Femur (tissue), 1 donor: ENCODE results near the gene PRDM16.
A peak's percentile ranks its signal among the peaks of the same experiment; 100 is the strongest.

Experiments
- DNase-seq: peaks from one replicate; pipeline ENCODE4 v3.0.0-alpha.2; 2017

Gene PRDM16

DNA sequence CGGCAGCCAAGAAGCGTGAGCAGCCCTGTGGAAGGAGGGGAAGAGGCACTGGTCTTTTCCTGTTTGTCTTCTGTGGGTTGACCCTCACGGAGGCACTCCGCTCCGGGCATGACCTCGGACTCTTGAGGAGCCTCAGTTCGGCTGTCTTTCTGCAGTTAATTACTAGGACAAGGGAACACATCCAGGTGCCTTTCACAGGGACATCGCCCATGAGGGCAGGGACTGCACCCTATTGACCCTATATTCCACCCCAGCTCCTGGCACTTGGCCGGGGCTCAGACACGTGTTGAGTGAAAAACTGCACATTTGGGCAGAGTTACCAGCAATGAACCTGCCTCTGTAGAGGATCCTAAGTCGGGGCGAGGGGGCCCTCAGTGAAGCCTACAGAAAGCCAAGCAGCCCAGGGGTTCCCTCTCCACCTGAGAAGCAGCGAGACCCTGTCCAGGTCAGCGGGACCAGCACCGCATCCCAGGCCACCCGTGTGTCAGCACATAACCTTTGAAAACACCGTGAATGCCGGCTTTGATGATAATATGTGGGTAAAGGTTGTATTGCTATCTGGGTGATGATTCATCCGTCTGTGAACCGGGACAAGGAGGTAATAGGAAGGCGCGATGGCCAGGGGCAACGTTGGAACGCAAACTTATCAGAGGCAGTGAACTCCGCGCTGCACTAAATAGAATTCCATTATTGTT lies 224.0 kb downstream of the PRDM16 start:
- DNase-seq = no peak

DNA sequence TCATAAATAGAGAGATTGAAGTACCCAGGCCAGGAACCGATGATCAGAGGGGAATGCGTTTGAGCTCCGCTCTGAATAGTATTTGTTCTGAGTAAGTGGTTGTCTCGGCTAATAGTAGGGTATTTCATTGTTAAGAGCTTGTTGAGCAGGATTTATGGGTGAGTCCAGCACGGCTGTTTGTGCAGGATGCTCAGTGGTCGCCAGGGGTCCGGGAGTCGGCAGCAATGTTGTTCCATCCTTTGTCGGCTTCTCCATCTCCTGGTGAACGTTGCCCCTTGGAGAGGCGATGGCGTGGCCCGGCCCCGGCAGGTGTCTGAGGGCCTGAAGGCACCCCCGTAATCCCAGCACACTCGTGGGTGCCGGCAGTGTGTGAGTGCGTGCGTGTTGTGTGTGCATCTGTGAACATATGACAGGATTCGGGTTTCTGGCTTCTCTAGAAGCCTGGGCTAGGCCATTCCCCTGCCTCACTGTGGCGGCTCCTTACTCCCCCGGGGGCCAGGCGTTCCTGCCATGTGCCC lies 224.6 kb downstream of the PRDM16 start:
- no peak for DNase-seq

DNA sequence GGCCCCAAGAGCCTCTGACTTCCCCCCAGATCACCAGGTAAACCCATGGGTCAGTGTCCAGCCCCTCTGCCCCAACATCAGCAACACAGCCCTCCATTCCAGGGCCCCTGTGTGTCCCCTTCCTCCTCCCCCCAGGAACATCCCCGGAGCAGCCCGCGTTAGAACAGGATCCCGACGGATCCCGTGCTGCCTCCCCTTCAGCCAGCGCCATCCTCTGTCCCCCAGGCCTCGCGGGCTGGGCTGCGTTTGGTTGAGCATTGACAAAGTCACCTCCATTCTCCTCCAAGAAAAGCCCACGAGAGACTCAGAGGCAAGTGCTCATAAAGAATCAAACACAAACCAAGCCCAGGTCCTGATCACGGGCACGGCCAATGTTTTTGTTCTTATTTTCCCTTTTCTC lies 225.4 kb downstream of the PRDM16 start:
- DNase-seq = no peak

DNA sequence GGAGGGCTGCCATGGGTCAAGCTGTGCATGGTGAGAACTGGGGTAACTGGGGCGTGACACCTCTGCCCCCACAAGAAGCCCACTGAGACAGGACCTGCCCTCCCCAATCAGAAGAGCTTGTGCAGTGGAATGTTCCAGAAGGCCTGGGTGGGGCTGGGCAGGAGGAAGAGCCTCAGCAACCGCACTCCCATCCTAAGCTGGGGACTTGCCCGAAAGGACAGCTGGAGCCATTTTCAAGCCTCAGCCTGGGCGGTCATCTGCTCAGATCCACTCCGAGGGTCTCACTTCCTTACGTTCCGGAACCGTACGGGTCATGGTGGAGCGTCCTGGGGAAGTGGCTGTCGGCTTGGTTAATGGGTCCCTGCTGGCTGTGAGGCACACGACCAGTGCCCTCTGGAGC lies 226.8 kb downstream of the PRDM16 start:
- DNase-seq = no peak

DNA sequence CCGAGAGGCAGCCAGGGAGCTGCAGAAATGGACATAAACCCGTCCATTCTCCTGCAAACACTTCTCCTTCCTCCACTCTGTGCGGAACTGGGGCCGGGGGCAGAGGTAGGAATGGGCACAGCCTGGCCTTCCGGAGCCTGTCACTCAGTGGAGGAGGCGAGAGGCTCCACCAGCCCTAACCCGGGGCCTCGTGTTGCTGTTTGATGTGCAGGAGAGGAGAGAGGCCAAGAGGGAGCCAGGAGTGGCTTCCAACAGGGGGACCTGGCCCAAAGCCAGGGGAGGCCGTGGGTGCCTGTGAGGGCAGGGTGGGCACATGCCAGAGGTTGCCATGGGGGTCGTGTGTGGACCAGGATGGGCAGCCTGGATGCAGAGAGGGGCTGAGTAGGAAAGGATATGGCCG lies 227.3 kb downstream of the PRDM16 start:
- no peak for DNase-seq

DNA sequence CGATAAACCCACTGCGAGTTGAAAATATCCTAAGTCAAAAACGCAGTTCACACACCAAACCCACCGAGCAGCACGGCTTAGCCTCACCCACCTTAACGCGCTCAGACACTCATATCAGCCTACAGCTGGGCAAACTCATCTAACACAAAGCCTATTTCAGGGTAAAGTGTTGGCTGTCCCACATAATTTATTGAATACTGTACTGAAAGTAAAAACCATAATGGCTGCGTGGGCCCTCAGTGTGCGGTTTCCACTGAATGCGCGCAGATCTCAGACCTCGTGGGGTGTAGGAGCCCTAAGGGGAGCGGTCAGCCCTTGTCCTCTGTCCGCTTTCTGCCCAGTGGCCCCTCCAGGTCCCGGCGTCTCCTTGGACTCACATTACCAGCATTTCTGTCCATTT lies 227.8 kb downstream of the PRDM16 start:
- no peak for DNase-seq

DNA sequence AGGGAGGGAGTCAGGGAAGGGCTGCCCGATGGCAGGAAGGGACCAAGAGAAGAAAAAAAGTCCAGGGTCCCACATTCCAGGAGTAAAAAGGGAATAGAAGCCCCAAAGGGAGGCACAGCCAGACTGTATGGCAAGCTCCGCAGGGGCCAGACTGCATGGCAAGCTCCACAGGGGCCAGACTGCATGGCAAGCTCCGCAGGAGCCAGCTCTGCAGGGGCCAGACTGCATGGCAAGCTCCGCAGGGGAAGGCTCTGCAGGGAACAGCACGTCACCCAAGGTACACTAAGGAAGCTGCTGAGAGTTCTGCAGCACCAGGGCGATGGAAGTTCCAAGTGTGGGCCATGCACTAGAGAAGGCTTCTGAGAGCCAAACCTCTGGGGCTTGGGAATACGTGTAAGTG lies 228.8 kb downstream of the PRDM16 start:
- DNase-seq = no peak

DNA sequence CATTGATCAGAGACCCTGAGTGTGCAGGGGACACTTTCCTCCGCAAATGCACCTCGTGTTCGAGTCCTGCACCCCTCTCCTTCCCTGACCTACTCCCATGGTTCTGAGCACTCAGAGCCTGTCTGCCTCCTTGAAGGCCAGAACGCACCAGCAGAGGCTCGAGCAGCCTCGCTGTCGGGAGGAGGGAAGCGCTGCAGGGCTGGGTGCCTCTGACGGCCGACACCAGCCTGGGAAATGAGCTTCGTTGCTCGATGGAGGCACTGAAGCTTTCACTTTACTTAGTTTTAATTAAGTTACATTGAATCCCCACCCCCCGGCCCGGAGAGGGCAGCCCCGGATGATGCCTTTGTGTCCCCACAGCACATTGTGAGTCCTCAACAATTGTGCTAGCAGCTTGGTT lies 229.2 kb downstream of the PRDM16 start:
- DNase-seq = no peak

DNA sequence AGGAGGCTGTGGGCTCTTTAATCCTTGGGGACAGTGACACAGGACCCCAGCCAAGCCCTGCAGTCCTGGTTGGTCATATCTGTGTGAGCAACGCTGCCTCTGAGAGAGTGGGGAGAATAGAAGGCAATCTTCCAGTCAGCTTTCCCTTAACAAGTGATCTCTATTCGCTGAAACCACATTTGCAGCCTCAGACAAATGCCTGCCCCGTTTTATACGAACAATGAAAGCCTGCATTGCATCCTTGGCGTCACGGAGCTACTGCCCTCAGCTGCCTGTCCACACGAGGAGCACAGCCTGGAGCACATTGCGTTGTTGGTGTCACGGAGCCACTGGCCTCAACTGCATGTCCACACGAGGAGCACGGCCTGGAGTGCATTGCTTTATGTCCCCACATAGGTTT lies 235.2 kb downstream of the PRDM16 start:
- no peak for DNase-seq

DNA sequence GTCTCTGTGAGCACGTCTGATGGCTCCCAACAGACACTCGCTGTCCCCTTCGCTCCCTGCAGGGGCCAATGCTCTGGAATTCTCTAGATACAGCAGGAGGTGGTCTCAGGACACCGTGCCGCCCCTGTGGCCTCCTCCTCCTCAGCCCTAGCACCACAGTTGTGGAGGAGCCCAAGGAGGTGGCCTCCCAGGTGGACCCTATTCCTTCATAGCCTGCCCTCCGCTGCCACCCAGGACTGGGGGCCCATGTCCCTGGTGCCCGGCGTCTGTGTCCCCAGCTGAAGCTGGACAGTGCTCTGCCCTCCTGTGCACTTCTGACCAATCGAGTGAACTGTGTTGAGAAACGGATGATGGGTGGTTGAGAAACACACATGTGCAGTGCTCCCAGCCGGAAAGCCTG lies 235.7 kb downstream of the PRDM16 start:
- no peak for DNase-seq

DNA sequence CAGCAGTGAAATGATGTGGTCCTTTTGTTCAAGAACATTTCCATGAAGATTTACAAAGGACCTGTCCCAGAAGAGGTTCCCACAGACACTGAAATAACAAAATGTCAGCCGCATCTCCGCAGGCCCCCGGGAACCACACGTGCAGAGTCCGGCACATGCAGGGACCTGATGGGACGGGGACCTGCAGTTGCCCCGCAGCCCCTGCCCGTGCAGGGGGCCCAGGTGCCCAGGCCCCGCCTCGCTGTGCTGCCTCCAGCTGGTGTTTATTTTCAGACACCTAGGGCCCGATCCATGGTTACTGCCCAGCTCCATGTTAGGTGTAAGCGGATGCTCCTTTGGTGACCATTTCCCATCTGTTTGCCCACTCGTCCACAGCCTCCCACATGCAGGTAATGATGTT lies 236.2 kb downstream of the PRDM16 start:
- DNase-seq = no peak

DNA sequence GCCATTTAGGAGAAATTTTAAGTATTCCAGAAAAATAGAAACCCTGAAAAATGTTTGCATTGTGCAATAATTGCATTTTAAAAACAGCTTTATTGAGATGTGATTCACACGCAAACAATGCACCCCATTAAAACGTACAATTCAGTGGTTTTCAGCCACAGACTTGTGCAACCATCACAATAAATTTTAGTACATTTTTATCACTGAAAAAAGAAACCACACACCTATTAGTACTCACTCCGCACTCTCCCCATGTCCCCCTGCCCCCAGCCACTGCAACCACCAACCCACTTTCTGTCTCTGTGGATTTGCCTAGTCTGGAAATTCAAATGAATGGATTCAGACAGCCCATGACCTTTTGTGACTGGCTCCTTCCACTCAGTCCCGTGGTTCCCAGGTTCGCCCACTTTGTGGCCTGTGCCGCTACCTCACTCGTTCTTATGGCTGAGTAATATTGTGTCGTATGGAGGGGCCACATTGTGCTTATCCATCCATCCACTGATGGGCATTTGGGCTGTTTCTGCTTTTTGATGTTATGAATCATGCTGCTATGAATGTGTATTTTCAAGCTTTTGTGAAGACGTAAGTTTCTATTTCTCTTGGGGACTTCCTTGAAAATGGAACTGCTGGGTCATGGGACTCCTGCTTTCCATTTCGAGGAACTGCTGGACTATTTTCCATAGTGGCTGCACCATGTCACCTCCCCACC lies 237.7 kb downstream of the PRDM16 start:
- no peak for DNase-seq

DNA sequence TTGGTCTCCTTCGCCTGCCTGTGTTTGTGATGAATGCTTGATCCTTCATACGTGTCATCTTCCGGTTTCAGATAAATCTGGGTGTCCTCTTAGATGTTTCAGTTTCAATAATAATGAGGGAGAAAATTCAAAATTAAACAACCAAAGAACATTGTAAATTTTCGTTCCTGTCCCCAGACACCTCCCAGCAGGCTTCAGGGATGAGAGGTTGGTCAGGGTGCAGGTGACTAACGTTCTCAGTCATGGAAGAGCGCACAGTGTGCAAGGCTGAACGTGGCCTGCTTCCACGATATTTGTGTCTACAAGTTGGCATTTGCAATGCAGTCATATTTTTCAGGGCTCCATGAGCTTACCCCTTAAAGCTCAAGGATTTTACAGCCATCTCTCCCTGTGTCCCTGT lies 238.4 kb downstream of the PRDM16 start:
- no peak for DNase-seq

DNA sequence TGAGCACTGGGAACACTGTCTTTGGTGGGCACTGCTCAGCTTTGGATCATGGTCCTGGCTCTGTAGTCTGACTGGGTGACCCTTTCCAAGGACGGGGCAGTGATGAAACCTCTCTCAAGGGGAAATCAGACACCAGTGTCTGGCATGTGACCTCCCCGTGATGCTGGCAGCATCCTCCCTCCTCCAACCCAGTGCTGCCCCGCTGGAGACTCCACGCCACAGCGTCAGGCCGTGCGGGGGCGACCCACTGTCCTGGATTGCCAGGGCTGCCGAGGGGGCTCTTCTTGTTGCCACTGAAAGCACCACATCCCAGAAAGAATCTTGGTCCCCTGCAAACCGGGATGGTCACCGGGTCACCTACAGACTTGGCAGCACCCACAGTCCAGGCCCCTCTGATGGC lies 239.1 kb downstream of the PRDM16 start:
- no peak for DNase-seq

DNA sequence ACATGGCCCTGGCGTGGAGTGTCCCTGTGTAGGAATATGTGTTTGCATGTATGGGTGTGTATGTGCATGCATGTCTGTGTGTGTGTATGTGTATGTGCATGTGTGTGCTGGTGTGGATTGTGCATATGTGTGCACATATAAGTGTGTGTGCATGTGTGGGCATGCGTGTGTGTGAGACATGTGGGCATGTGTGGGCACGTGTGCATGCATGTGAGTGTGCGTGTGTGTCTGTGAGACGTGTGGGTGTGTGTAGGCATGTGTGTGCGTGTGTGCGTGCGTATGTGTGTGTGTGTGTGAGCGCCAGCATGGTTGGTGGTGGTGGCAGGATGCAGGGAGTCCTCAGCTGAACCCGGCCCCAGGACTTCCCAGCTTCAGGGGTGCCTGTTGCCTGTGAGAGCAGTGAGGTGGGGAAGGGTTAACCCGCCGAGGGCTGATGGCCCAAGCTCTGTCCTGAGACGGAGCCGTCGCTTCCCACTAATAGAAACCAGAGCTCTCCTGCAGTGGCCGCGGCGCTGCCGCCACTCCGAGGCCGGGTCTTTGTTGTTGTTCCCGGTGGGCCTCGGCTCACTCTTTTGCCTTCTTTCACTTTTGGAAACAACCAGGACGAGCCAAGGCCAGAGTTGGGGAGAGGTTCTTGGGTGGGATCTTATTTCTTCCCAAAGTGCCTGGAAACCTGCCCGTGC lies 241.9 kb downstream of the PRDM16 start:
- DNase-seq = no peak

DNA sequence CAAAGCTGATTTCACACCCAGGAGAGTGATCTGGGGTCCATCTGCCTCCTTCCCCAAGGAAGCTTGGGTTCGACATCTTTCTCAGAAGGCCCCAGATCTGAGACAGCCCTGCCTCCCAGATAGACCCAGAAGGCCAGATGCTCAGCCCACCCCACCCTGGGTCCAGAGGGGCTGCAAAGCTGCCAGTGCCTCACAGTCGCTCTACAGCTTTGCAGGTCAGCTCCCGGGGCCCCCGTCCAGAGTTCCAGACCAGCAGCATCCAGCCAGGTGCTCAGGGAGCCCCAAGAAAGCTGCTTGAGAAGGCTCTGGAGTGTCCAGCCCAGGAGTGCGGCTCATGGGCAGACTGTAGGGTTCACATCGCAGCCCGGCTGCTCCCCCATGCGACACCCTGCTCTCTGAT lies 242.7 kb downstream of the PRDM16 start:
- DNase-seq = no peak

DNA sequence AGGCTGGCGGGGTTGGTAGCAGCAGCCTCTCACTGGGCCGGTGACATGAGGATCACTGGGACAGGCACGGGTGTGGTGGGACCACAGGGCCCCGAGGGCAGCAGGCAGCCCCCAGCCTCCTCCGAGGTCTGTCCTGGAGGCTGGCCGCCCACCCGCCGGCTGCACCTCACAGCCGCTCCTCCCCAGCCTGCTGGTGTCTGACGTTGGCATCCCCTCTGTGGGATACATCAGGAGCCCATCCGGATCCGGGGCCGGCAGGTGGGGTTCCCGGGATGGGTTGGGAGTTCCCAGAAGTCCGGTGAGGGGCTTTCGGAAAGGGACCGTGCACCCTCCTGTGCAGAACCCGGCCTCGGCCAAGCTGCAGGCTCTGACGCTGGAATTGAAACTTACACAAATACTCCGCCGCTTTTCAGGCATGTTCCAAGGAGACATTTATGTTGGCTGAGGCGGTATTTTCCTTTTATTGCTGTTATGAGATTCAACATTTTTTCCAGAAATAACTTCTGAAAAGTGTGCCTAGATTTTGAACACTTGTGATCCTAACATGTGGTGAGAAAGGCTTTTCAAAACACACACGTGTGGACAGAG lies 243.4 kb downstream of the PRDM16 start:
- peak; percentile 78 for DNase-seq

DNA sequence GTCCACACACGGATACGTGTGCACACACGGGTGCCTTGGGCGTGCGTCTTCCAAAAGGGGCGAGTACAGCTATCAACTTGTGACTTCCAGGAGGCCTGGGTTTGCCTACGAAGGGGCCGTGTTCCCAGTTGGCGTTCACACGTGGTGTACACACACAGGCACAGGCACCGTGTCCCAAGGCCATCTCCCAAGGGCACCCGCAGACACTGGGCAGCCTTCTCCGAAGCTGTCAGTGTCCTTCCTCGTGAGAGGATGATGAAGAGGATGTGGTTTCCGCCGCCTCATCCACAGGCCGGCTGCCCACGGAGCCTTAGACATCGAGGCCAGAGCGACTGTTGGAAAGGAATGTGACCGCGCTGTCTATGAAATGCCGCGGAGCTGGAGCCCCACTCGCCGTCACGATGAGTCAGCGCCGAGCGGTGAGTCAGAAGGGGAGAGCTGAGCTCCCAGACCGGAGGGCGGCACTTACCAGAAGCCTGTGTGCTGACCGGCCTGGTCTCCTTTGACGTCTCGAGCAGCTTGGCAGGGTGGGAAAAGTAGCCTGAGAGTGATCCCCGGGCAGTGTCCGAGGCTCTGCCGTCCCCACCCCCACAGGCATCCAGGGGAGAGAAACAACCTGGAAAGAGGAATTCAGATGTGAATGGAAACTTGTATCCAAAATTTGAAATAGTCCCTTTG lies 244.0 kb downstream of the PRDM16 start:
- DNase-seq = peak; percentile 96

DNA sequence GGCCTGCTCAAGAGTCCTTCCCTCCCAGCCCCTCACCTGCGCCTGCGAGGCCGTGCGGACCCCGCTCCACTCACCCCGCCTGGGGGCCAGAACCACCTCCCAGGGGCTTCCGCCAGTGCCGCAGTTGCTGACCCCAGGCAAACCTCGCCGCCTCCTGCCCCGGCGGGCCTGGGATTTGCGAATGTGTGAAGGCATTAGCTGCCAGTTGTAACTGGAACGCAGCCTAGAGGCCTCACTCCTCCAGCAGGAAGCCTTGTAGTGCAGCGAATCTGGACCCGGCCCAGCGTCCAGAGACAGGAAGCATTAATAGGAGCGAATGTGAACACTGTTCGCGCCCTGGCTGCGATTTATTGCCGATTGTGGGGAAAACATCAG lies 244.6 kb downstream of the PRDM16 start:
- peak; percentile 93 for DNase-seq

DNA sequence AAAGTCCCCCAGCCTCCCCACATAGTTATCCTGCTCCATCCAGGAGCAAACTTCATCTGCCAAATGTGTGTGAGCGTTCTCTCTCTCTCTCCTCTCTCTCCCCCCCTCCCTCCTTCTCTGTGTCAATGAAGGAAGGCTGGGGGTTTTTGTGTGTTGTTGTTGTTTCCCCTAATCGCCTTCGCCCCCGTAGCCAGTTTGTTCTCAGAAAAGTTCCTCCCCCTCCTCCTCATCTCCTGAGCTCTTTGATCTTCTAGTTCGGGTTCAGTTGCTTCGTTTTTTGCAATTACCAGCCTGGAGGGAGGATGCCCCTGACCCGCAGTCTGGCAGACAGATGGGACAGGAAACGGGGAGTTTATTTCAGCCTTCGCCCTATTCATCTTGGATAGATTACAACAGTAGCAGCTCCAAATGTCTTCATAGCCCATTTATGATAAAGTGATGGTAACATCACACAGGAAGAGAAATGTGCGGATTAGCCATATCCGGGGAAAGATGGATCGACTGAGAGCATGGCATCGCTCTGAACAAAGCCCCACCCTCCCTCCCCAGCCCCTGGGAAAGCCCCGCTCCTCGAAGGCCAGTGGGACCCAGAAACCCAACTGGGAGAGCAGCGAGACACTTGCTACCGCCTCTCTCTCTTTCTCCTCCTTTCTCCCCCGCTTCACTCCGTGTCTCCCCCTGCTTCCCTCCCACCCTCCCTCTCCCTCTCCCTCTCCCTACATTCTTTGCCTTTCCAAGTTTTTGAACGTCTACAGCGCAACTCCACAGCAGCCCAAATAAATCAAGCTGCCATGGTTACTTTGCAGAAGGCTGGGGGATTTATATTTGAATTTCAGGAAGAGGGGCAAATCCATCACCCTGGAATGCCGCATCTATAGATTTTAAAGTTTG lies 245.7 kb downstream of the PRDM16 start:
- peak; percentile 67 for DNase-seq

DNA sequence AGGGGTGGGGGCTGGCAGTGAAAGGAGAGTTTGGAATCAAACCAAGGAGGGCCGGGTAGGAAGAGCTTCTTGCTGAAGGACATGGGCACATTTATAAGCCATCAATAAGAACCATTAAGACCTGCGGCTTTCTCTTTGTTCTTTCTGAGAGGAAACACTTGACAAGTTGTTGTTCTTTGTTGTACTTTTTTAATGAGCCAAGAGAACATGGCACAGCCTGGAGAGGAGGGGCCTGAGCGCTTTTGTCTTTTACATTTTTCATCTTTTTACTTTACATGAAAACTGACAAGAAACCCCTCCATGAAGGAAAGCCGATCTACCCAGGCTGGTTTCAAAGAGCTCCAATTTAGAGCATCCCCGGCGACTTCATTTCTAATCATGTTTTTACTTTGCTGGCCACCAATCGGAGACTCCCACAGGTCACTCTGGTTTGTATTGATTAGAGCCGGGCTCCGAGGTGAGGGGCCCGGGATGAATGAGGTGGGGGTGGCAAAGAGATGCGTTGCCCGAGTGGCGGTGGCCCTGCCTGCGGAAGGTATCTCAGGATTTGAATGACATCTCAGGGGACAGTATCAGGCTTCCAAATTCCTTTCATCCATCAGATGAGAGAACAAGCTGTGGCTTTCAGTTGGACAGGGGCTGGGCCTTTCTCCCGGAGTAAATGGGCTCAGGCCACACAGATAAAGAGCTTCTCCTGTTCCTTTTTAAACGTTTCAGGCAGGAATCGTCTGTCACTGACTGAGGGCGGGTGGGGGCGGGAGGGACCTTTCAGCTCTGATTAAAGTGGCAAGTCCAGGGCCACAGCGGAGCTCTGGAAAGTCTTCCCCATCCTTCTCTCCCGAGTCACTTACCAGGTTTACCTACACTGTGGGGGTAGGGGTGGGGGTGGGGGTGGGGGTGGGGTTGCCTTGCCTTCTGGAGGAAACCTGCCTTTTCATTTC lies 246.7 kb downstream of the PRDM16 start:
- no peak for DNase-seq
